Occipital lobe (tissue), 2 donors: ENCODE results near the gene FAM72C. TPM values are rescaled to one million over a fixed set of nuclear protein-coding genes. Genes with fewer than 3 reads are reported as not detected.
A peak's percentile ranks its signal among the peaks of the same experiment; 100 is the strongest.
"Not testable (repeated sequence)": the region's sequence is repeated elsewhere in the genome, so short reads cannot be mapped to it uniquely, and the experiment has no call there.

Experiments used
- DNase-seq: peaks from one replicate; lab custom pipeline; 2025; lab: John Stamatoyannopoulos, UW
- total RNA-seq: library from RNA; depleted of rRNA; stranded (reverse); fragments of >200 nt; gene quantifications from one replicate; pipeline ENCODE4 v1.2.3, GENCODE V29; 2014

Gene FAM72C
- total RNA-seq, 1 donor from 2014 or later: 0.16 TPM

DNA sequence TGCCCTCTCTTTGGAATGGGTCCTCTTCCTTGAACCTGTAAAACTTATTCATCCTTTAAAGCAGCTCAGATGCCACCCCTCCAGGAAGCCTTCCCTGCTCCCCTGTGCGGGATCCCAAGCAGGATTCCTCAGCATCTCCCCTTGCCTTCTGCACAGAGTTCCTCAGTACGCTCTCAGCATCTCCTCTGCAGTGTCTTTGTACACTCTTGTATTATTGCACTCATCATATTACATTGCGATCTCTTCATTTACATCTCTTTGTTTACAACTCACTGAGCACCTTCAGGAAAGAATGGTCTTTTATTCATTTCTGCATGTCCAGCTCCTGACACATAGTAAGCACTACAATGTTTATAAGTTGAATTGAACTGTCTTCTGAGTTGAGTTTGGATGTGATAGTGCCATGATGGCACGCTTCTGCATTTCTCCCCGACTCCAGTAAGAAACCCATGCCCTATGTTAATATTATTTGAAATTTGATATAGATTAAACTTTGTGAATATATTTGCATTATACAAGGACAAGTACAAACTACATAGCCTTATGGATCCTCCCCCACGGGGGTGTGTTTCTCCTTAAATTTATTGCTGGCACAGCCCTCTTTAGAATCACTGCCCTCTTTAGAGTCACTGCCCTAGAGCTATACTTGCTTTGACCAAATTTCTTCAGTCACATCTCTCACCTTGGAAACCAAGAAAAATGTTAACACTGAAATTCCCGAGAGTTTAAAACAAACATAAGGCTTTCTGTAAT, 13.1 kb upstream of the FAM72C start:
- DNase-seq: not testable (repeated sequence)

DNA sequence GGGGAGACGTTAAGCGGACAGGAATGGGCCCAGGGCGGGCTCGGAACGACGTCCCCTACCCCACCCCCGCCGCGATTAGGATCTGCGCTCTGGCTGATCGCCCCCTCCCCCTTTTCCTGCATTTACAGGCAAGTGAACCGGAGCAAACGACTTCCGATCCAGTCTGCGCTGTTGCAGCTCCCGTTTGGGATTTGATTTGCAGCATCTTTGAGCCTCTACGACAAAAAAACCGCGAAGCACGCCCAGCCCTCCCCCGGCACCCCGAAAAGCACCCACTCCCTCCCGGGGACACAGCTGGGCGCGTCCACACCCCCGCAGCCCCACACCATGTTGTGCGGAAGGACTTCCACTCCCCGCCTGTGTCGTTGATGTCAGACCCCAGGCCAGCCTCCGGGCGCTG, 2.6 kb upstream of the FAM72C start:
- DNase-seq: not testable (repeated sequence)

DNA sequence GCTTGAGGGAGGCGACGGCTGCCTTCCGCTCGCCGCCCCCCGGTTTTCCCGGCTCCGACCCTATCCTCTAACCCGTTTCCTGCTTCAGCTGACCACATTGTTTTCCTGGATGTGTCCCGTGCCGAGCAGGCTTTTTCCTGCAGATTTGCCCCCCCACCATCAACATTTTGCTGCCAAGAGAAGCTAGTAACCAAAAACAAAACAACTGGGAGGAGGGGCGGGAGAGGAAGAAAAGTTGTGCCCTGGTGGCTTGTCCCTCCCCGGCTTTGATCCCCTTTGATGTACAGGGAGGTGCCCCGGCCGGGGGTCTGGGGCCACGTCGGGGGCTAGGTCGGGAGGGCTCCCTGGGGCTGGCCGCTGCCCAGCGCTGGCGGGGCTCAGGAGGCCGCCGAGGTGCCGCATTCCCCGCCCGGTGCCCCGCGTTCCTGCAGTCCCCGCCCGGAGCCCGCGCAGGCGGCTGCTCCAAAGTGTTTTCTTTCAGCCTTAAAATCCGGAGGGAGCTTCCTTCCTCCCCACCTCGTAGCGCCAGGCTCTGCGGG, 2.2 kb upstream of the FAM72C start:
- not testable (repeated sequence) for DNase-seq

DNA sequence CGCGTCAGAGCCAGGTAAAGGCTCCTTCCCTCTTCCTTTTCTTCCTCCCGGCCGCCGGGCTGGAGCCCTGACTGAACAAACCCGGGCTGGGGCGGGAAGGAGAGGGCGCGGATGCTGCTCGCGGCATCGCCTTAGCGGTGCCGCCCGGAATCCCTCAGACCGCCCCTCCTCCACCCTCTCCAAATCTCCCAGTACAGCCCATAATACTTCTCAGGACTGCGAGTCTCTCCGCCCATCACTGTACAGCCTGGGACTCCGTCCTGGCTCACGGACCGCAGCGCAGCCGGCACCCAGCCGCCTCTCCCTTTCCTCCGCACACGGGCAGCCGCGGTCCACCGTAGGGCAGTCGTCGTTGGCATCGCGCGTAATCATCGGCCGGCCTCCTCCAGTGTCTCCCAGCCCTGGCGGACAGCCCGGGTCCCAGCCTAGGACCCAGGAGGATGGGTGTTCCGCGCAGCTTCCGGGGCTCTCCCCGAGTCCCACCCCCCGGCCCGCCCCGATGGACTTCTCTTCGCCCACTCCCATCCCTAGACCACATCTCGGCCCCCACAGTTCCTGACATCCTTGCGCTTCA, 1.1 kb upstream of the FAM72C start:
- not testable (repeated sequence) for DNase-seq

DNA sequence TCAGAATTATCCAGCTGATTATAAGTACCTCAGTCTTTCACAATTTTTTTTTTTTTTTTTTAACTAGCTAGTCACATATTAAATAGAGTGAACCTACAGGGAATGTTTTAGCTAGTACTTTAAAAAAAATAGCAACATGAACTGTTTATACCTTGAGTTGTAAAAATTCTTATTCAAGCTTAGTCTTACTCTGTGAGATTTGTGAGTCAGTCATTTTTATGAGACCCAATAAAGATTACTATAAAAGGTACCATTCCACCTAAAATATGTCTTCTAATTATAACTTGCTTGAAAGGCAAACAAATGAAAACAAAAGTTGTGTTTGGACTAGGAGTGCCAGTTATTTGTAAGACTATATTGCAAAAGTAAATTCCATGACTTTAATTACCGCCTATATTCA, 5.9 kb downstream of the FAM72C start:
- not testable (repeated sequence) for DNase-seq

DNA sequence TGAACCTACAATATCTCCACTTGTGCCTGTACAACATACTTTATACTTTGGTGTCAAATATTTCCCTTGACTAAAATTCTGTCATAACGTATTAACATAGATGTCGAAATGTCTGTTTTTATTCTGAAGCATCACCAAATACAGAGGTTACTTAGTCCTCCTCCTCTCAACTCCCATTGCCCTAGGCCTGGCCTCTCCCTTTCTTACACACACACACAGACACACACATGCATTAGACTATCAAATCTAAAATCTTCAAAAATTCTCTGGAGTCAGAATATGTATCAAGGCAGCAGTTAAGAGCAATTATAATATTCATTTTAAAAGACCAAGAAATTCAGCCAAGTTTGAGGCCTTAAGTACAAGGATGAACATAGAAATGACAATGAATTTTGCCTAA, 7.5 kb downstream of the FAM72C start:
- DNase-seq: not testable (repeated sequence)

DNA sequence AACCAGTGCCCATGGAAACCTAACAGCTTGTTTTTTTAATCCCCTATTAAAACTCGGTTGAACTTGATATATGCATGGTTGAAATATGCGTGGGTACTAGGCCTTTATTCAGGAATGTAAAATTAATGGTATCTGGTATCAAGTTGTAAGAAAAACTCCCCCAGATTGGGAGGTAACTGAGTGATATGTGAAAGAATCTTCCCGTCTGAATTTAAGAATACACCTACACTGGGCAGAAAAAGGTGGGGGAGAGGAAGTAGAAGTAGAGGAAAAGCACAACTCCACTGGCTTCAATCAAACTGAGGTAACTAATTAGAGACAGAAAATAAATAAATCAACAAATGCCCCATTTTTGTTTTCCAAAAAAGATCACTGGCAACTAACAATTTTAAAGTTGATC, 15.9 kb downstream of the FAM72C start:
- DNase-seq: not testable (repeated sequence)

DNA sequence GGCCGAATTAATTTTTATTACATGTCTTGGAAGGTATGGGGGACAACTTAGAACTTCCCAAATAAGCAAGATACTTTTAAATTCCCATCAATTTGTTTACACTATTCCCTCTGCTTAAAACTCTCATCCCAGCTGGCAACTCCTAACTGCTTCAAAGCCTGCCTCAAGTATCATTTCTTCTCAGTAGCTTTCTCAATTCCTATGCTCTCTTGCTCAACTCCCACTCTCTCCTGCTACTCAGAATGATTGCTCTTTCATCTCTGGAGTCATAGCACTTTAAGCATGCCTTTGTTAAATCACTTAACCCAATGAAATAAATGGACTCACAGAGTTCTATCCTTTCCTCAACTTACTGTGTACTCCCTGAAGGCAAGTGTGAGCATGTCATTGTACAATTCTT, 18.9 kb downstream of the FAM72C start:
- not testable (repeated sequence) for DNase-seq

DNA sequence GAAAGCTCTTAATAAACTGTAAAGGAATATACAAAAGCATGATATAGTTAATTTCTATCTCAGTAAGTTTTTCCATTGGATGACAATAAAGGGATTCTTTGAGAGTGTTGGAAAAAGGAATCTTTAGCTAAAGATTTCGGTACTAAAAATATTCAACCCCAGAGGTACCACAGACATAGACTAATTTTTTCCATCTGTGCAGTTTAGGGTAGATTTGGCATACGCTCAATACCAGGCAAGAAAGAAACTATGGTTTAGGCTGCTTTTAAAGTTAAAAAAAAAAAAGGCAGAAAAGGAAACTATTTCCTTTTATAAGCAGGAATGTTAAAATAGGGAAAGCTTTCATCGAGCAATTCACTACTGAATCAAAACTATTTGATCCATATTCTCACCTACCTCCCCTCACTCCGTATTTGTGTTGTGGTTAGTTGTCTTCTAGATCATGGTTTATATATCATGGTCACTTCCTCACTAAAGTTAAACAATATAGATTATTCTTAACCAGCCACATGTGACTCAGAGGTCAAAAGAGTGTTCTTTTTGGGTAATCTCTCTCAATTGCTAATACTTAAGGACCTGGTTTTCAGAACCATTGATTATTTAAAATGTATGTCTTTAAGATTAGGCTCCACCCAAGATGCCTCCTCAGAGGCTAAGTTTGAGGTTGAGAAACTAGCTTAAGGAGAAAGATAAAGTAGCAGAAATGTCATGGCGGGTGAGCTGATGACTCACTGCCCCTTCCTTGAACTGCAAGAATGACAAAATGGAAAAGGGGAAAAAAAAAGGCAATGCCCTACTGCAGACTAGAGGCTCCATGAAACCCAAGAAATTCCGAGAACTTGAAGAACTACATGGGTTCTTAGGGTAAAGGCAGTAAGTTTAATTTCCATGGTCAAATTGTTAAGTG, 20.0 kb downstream of the FAM72C start:
- not testable (repeated sequence) for DNase-seq

DNA sequence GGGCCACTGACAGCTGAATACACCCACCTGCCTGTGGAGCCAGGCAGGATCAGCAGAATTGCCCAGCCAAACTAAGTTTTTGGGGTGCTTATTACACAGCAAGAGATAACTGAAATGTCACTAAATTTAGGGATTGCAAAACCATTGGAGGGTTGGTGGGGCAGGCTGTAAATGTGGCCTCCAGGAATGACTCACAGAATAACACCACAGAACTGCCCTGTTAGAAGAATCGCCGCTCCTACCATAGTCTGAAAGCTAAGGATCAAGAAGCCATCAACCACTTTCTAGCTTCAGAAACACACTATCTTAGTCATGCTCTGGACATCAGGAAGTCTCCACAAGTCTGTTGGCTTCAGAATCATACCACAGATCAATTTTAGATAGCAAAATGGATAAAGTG, 24.0 kb downstream of the FAM72C start:
- DNase-seq: not testable (repeated sequence)

DNA sequence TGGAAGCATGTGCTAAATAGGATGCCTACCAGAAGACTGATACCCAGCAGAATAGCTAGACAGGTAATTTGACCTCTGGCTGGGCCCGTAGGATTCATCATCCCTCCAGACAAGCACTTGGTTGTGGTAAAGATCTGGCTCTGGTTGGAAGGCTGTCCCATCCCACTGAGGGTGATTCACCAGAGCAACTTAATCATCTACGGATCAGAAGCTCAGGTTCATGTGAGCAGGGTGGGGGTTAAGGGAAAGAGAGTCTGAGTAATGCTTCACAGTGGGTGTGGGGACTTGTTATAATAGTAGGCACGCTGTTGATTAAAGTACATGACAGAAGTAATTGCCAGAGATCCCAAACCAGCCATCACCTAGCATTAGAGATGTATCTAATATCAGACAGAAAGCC, 26.5 kb downstream of the FAM72C start:
- DNase-seq: not testable (repeated sequence)

DNA sequence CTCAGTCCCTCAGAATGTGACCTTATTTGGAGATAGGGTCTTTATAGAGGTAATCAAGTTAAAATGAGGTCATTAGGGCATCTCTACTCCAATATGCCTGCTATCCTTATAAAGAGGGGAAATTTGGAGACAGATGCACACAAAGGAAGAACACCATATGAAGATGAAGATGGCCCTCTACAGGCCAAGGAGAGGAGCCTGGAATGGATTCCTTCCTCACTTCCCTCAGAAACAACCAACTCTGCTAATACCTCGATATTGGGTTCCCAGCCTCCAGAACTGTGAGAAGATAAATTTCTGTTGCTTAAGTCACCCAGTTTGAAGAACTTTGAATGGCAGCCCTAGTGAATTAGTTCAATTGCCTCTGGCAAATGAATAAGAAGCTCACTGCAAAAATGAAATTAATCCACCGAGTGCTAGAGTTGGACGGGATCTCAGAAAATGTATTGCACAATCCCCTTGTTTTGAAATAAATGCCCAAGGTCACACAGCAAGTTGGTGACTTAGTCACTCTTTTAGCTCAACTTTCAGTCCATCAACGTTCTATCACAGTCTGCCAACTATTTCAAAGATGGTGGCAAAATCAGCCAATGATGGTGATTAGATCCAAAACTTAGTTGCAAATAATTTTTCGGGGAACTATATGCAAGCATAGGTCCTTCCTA, 27.1 kb downstream of the FAM72C start:
- not testable (repeated sequence) for DNase-seq

DNA sequence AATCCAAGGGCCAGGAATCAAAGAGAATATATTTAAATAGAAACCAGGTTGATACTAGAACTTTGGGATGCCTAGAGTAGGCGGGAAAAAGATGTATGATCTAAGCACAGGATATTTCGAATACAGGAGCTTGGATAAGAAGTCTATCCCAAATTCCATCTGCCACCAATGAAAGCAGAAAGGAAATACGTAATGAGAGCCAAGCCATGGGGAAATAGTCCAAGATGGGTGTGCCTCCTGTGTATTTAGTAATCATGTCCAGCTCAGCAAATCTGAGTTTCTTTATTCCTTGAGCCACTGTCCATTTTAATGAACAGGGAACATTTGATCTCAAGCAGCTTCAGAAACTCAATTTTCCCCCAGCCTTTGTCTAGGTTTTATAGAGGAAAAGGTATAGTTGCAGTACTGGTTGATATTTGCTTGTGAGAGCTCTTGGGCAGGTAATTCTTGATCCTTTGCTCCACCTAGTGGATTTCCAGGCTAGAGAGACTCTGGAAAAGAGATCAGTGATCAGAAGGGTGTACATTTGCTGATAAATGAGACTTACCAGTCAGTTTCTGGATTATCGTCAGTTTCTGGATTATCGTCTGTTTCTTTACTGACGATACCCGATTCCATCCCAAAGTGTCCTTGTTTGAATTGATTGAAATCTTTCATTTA, 28.3 kb downstream of the FAM72C start:
- not testable (repeated sequence) for DNase-seq

DNA sequence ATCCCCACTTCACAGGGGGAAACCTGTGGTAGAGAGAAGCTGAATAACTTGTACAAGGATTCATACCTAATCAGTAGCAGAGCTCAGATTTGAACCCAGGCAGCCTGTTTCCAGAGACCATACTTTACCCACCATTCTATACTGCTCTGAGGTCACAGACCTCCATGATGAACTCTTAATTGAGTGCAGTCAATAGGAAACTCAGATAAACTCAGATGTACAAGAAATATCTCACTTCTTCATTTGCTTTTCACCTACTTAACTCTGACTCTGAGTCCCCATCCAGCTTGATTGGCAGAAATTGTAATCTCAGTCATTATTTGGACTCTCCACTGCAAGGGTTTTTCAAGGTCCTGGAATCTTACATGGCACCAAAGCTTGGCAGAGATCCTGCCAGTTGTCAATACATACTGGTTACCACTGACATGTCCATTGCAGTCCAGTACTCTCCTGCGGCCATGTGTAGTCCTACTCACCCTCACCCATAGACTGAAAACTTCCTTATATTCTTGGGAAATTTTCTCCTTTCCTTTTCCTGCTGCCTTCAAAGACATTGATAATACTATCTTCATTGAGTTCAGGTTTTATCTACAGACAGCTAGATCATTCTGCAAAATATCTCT, 29.4 kb downstream of the FAM72C start:
- DNase-seq: not testable (repeated sequence)

DNA sequence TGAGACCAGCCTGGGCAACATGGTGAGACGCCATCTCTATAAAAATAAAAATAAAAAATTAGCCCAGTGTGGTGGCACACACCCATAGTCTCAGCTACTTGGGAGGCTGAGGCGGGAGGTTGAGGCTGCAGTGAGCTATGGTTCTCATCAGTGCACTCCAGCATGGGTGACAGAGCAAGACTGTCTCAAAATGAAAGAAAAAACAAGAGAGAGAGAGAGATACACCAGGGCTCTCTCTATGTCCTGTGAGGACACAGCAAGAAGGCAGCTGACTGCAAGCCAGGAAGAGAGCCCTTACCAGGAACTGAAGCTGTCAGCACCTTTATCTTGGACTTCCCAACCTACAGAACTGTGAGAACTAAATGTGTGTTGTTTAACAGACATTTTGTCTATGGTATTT, 32.1 kb downstream of the FAM72C start:
- DNase-seq: not testable (repeated sequence)

DNA sequence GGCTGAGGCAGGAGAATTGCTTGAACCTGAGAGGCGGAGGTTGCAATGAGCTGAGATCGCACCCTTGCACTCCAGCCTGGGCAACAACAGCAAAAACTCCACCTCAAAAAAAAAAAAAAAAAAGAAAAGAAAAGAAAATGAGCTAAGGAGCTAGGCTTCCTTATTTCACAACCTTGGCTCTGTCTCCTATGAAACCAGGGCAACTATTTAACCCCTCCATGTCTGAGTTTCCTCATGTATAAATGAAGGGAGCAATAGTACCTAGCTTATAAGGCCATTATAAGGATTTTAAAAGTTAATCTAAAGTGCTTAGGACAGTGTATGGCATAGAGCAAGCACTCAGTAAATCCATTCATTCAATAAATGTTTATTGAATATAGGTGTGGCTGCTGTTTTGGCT, 32.9 kb downstream of the FAM72C start:
- not testable (repeated sequence) for DNase-seq

DNA sequence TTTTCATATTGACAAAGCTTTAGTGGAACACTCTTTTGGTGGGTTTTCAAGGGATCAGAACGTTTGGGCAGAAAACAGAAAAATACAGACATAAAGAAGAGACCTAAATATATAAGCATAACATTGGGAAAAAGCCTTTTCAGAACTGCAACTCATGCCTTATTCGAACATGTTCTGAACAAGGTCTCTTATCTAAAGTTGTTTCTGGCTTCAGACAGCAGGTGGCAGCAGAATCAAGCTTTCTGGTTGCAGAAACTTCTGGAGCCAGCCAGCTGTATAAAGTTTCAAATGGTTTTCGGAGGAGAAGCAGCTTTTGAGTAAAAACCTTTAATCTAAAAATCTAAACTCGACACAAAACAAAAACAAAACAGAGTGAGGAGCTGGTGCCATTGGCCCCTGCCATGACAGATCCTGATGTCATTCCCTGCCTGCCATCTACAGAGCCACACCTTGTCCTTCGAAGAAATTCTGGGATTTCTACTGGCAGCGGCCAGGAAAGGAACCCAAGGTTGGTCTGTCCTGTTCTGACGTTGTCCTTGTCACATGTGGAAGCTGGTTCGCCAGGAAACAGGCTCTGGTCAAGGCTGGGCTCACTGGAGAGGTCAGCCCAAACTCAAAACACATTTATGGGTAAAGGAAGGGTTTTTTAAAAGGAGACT, 35.2 kb downstream of the FAM72C start:
- DNase-seq: peak; percentile 0

DNA sequence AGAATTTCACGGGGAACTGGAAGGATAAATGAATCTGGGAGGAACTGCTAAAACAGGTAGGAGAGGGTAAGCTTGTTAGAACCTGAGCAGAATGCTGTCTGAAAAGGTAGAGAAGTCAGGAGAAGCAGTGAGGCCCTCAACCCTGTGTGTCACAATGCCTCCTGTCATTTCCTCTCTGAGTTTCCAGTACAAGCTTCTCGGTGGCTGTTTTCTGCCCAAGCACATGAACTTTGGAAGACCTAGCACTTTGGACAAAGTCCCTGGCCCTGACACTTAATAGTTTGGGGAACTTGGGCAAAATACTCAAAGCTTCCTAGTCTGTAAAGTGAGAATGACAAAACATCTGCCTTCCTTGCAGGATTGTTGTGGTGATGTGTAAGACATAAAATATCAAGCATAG, 52.7 kb downstream of the FAM72C start:
- not testable (repeated sequence) for DNase-seq

DNA sequence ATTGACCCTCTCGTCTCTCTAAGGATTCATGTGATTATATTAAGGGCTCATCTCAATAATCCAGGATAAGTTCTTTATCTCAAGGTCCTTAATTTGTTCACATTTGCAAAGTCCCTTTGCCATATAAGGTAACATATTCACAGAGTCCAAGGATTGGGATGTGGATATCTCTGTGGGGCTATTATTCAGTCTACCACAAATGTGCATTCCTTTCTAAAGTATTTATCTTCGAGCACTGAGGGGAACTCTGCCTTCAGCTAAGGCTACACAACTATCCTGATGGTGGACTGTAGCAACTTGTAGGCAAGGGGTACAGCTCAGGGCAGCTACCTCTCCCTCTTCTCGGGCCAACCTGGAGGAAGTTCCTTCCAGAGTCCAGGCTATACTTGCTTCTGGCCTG, 53.2 kb downstream of the FAM72C start:
- not testable (repeated sequence) for DNase-seq

DNA sequence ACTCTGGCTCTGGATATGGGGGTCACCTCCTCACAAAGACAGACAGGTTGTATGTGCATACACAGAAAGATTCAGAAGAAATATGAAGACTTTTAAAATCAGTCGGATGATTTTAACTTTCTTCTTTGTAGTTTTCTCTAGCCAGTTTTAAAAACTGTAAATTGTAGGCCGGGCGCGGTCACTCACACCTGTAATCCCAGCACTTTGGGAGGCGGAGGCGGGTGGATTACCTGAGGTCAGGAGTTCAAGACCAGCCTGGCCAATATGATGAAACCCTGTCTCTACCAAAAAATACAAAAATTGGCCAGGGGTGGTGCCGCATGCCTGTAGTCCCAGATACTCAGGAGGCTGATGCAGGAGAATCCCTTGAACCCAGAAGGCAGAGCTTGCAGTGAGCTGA, 58.1 kb downstream of the FAM72C start:
- not testable (repeated sequence) for DNase-seq
